ENCODE measurements around the gene SLC23A2. TPM values are rescaled to one million over a fixed set of nuclear protein-coding genes. Genes with fewer than 3 reads are reported as not detected.

The SLC23A2 gene
- total RNA-seq, 1 experiment from 2014 or later: 37.3 TPM

GRCh38 chr20:4873396-4873795 is 127.9 kb downstream of the SLC23A2 start:
- Mint-ChIP-seq H3K4me1 (ENCODE audit: low read depth, unreplicated experiment) (peaks cover 18% of the 10 kb centered on the region), H3K4me3 (ENCODE audit: unreplicated experiment) (no peak overlapping the region), H3K9me3 (ENCODE audit: unreplicated experiment) (no peaks in the 10 kb centered on the region), H3K36me3 (ENCODE audit: insufficient read depth, unreplicated experiment) (peaks cover 11% of the 10 kb centered on the region), H3K27ac (ENCODE audit: unreplicated experiment) (no peak overlapping the region), H3K27me3 (ENCODE audit: insufficient read depth, unreplicated experiment) (no peaks in the 10 kb centered on the region)
- TF ChIP-seq CTCF (IDR thresholded peaks at IDR 0.05; ENCODE audit: insufficient read depth in 1 of 2, low read depth in 1 of 2, low read length in 1 of 2, severe bottlenecking in 1 of 2, unreplicated experiment in 1 of 2): no peak
- H3K4me1 ChIP-seq: peaks cover 12% of the 10 kb centered on the region
- no peaks in the 10 kb centered on the region for H3K27me3 ChIP-seq (replicated peaks; ENCODE audit: control insufficient read depth, insufficient read depth, low read length)
- H3K9me3 ChIP-seq: no peaks in the 10 kb centered on the region
- CTCF ChIA-PET: no interaction called here
- POLR2A ChIA-PET: interaction anchor here (0.6 kb wide), 1 partner anchor 82 kb away, joined by 3 read pairs; no protein-coding TSS in a partner anchor
- H3K4me3 ChIP-seq (ENCODE audit: low read depth, low read length): no peak overlapping the region
- no peak for DNase-seq
- BruUV-seq (replicated peaks): no TSS peak
- peaks cover 1% of the 10 kb centered on the region for H3K36me3 ChIP-seq (ENCODE audit: control insufficient read depth, insufficient read depth, low read length)
- intact Hi-C loops (cut with micrococcal nuclease; ENCODE audit: unreplicated experiment): no loop called here

- Histone ChIP-seq H3K9me3 (no peaks in the 10 kb centered on the region), H3K4me3 (ENCODE audit: low read depth, low read length) (no peak overlapping the region), H3K36me3 (ENCODE audit: control insufficient read depth, insufficient read depth, low read length) (peaks cover 1% of the 10 kb centered on the region), H3K27me3 (replicated peaks; ENCODE audit: control insufficient read depth, insufficient read depth, low read length) (no peaks in the 10 kb centered on the region), H3K4me1 (peaks cover 12% of the 10 kb centered on the region)
- POLR2A ChIA-PET: no interaction called here
- no TSS peak for BruUV-seq (replicated peaks)
- Mint-ChIP-seq H3K27me3 (ENCODE audit: insufficient read depth, unreplicated experiment) (no peaks in the 10 kb centered on the region), H3K27ac (ENCODE audit: unreplicated experiment) (no peak overlapping the region), H3K9me3 (ENCODE audit: unreplicated experiment) (no peaks in the 10 kb centered on the region), H3K36me3 (ENCODE audit: insufficient read depth, unreplicated experiment) (peaks cover 11% of the 10 kb centered on the region), H3K4me1 (ENCODE audit: low read depth, unreplicated experiment) (peaks cover 21% of the 10 kb centered on the region), H3K4me3 (ENCODE audit: unreplicated experiment) (no peak overlapping the region)
- no peak for DNase-seq
- CTCF ChIA-PET: no interaction called here
- intact Hi-C loops (cut with micrococcal nuclease; ENCODE audit: unreplicated experiment): no loop called here
- TF ChIP-seq CTCF (IDR thresholded peaks at IDR 0.05; ENCODE audit: insufficient read depth in 1 of 2, low read depth in 1 of 2, low read length in 1 of 2, severe bottlenecking in 1 of 2, unreplicated experiment in 1 of 2): no peak
These were observed 129.8 kb downstream of the SLC23A2 start for GRCh38 chr20:4871486-4871885.

- H3K27me3 Mint-ChIP-seq (ENCODE audit: insufficient read depth, unreplicated experiment): no peaks in the 10 kb centered on the region
- no peak for TF ChIP-seq CTCF (IDR thresholded peaks at IDR 0.05; ENCODE audit: insufficient read depth in 1 of 2, low read depth in 1 of 2, low read length in 1 of 2, severe bottlenecking in 1 of 2, unreplicated experiment in 1 of 2)
- H3K4me1 Mint-ChIP-seq (ENCODE audit: low read depth, unreplicated experiment): peaks cover 20% of the 10 kb centered on the region
- peaks cover 11% of the 10 kb centered on the region for H3K36me3 Mint-ChIP-seq (ENCODE audit: insufficient read depth, unreplicated experiment)
- H3K4me1 ChIP-seq: peaks cover 12% of the 10 kb centered on the region
- POLR2A ChIA-PET: no interaction called here
- CTCF ChIA-PET: no interaction called here
- H3K4me3 Mint-ChIP-seq (ENCODE audit: unreplicated experiment): no peak overlapping the region
- no peak overlapping the region for H3K4me3 ChIP-seq (ENCODE audit: low read depth, low read length)
- no peak overlapping the region for H3K27ac Mint-ChIP-seq (ENCODE audit: unreplicated experiment)
- no peaks in the 10 kb centered on the region for H3K27me3 ChIP-seq (replicated peaks; ENCODE audit: control insufficient read depth, insufficient read depth, low read length)
- no peaks in the 10 kb centered on the region for H3K9me3 ChIP-seq
- intact Hi-C loops (cut with micrococcal nuclease; ENCODE audit: unreplicated experiment): no loop called here
- DNase-seq: no peak
- no TSS peak for BruUV-seq (replicated peaks)
- no peaks in the 10 kb centered on the region for H3K9me3 Mint-ChIP-seq (ENCODE audit: unreplicated experiment)
- peaks cover 1% of the 10 kb centered on the region for H3K36me3 ChIP-seq (ENCODE audit: control insufficient read depth, insufficient read depth, low read length)
These were observed 130.4 kb downstream of the SLC23A2 start for GRCh38 chr20:4870906-4871305.
